TTC549 (cell line): ENCODE data around the gene MCU.
"Not testable (repeated sequence)": the region's sequence is repeated elsewhere in the genome, so short reads cannot be mapped to it uniquely, and the experiment has no call there.

ENCODE experiments used
- FAIRE-seq: peaks from 2 replicates; lab custom pipeline; 2012; peaks lifted over from hg19 to GRCh38; lab: Jason Lieb, UNC

Gene MCU

DNA sequence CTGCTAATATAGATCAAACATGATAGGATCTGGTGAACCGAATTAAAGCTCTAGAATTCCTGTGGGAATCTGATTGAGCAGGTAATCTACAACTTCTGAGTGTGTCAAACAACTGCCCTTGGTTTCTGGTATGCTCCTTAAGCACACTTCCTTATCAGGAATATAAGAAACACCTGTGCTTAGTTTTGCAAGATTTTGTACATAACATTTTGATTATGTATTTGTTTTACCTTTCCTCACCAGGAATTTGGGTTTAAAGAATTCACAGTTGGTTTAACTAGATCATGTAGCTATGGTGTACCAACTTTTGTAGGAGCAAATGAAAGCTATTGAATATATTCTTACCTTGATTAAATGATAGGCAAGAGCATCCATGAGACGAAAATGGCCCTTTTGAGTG, 40.6 kb downstream of the MCU start:
- FAIRE-seq = no peak

DNA sequence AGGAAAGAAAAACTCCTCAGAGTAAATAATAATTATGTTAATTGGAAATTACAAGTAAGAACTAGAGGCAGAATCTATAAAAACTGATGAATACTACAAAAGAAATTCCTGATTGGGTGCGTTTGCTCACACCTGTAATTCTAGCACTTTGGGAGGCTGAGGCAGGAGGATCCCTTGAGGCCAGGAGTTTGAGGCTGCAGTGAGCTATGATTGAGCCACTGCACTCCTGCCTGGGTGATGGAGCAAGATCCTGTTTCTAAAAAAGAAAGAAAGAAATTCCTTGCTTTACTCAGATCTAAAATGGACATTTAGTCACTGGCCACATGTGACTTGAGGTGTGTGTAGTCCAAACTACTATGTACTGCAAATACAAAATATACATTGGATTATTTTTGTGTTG, 42.0 kb downstream of the MCU start:
- FAIRE-seq = no peak

DNA sequence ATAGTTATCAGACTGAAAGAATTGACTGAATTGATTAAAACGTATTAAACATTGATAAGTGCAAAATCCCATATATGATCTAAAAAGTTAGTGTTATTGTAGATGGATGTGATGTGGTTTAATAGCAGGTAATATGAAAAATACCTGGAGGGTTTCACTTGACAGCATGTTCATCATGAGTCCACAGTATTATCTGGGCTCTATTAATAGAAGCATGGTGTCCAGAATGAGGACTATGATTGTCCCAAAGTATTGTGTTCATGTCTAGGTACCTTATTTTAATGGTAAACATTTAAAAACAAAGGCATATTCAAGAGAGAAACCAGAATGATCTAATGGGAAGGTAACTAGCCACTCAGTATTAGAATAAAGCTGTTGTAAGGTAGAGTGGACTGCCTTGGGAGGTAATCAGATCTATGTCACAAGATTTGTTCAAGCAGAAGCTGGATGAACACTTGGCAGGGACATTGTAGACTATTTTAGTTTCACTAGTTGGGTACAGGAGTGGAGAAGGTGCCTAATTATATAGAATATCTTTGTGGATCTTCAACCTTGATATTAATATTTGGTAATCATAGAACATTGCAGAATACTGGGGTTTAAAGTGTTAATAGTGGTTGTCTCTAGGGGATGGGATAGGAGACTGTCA, 43.5 kb downstream of the MCU start:
- FAIRE-seq = no peak

DNA sequence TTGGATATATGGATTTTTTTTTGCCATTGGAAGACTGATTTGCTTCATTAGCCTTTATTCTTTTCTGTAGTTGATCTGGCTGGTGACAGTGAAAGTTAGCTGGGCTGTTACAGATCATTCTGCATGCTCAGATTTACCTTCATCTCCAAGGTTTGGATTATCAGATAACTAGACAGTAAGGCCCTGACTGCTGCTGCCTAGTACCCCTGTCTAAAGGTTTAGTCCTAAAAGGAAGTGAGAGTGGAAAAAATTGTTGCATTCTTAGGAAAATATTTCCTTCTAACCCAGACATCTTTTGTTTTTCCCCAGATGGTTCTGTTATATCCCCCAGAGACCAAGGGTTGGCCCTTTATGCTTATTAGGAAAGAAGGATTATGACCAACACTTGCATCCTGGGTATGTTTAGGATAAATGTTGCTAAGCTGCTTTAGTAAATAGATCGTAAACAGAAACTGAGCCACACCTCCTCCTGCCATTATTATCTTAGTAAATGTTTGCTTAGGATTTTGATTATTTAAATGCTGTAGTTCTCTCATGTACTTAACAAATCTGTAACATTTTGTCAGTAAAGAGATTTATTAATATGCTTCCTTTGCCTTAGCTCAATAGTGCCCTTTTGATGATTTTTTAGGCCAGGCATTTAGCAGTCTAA, 44.4 kb downstream of the MCU start:
- FAIRE-seq = no peak

DNA sequence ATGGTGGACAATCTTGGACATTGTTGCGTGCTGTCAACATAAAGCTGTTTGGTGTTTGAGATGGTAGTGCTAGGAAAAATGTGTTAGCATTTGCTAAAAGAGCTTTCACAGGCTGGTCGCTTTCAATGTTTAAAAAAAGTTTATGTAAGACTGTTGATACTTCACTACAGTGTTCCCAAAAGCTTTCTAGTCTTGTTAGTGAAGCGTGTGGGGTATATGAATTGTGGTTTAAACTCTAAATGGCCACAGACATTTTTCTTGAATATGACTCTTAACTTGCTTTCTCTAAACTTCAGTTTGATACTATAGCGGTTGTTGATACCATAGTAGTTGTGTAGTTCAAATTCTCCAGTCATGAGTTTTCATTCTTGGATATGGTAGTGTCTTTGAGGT, 44.9 kb downstream of the MCU start:
- no peak for FAIRE-seq

DNA sequence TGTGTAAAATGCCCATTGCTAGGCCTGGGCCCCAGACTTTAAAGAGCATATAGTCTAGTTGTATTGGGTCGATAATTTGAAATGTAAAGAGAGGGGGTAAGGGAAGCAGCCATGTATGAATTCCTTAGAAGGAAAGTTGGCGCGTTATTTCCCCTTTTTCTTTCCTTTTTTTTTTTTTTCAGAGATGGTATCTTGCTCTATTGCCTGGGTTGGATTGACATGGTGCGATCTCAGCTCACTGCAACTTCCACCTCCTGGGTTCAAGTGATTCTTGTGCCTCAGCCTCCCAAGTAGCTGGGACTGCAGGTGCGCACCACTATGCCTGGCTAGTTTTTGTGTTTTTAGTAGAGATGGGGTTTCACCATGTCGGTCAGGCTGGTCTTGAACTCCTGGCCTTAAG, 45.4 kb downstream of the MCU start:
- FAIRE-seq = not testable (repeated sequence)

DNA sequence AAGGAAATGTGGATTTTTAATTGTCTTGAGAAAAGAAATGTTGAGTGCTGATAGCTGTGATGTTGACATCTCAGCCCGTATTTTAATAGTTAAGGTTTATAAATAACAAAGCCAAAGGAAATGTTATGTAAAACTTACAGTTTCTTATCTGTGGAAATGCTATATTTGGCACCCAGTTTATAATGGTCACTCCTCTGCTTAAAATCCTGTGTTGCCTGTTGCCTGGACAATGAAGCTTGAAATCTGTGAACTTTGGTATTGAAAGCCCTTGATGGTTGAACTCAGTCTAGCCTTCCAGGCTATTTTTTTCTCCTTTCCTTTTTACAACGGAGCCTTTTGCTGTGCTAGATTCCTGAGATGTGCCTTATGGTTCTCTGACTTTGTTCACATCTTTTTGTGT, 46.5 kb downstream of the MCU start:
- no peak for FAIRE-seq

DNA sequence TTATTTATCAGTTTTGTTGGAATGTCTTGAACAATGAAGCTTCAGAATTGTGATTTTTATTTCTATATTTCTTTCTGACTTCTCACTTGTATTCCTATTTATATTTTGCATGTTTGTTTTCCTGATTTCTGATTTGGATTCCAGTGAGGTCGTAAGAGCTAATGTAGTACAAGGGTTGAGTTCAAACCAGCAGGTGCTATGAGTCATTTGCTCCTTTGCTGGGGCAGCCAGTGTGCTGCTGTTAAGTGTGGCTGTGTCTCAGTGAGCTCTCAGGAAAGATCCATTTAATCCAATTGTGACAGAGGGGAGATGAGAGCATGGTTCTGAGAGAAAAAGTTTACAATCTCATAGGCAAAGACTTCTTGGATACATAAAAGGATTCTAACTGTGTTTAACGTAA, 48.6 kb downstream of the MCU start:
- FAIRE-seq = no peak

DNA sequence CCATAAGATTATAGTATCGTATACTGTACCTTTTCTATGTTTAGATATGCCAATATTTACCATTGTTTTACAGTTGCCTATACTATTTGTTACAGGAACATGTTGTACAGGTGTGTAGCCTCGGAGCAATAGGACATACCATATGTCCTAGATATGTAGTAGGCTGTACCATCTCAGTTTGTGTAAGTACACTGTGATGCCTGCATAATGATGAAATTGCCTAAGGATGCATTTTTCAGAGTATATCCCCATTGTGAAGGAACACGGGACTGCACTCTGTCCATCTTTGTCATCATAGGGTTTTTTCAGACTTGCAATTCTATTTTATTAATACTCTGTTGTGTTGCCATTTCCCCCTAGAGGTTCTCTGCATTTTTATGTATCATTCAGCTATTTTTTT, 50.1 kb downstream of the MCU start:
- FAIRE-seq = no peak

DNA sequence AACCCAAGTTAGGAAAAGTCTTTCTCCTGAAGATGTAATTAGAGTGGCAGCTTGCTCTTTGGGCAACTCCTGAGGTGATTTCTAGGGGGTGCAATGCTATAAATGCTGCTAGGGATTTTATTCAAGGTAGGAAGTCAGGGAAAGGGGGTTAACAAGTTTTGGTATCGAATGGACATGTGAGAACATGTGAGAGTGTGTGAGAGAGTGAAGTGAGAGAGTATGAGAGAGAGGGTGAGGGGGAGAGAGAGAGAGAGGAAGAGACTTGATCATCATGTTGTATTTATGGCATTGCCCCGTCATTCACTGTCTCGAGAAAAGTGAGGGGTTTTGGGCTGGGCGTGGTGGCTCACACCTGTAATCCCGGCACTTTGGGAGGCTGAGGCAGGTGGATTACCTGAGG, 50.9 kb downstream of the MCU start:
- FAIRE-seq = no peak

DNA sequence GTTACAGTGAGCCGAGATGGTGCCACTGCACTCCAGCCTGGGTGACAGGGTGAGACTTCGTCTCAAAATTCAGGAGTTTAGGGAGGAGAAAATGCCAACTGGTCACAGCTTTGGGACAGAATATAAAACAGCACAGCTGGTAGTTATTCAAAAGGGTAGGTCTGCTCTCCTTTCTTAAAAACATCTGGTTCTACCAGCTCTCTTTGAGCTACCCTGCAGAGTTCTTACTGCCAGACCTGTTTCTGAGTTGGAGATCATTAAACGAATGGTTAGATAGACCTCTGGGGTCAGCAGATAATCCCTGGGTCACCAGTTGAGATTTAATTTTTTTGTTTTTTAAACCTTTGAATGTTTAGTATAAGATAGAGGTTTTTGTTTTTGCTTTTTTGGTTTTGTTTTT, 52.6 kb downstream of the MCU start:
- FAIRE-seq = no peak

DNA sequence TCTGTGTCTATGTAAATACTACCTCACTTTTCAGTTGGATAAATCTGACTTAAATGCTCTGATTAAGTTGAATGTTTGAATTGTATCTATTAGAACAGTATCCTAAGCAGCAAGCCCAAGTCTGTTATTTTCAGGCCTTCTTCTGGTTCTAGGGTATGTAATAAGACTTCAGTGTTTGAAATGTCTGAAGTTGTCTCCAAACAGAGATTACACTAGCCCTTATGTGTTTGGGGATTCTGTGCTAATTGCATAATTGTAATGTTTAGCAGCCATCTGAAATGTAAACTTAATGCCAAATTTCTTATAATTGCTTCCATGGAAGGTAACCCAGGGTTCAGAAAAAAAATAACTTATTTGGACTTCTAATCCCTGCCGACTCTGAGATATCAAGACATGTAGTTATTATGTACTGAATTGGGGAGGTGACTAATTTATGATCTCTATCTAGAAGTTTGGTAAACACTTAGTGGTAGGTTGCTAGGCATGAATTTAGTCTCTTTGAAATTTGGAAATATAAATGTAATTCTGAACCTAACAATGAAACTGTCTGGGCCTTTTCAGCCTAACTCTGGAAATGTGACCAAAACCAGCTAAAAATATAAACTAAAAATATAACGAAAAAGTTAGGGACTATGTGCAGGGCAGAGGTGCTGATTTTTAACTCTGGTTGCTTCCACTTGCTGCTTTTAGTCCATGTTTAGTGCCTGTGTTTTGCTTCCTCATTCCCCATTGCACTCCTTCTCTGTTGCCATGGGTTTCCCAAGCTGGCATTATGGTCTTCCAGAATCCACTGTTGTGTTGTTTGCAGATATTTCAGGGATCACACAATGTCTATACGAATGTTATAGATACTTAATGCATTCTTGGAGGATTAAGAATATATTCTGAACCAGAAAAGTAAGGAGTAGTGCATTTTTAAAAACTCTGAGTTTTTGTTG, 54.8 kb downstream of the MCU start:
- no peak for FAIRE-seq

DNA sequence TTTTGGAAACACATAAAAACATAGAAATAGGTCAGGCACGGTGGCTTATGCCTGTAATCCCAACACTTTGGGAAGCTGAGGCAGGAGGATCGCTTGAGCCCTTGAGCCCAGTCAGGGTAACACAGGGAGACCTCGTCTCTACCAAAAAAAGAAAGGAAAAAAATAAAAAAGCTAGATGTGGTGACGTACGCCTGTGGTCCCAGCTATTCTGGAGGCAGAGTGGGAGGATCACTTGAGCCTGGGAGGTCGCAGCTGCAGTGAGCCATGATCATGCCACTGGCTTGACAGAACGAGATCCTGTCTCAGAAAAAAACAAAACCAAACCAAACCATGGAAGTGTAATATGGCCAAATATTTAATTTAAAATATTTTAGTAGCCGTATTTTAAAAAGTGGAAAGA, 55.6 kb downstream of the MCU start:
- no peak for FAIRE-seq

DNA sequence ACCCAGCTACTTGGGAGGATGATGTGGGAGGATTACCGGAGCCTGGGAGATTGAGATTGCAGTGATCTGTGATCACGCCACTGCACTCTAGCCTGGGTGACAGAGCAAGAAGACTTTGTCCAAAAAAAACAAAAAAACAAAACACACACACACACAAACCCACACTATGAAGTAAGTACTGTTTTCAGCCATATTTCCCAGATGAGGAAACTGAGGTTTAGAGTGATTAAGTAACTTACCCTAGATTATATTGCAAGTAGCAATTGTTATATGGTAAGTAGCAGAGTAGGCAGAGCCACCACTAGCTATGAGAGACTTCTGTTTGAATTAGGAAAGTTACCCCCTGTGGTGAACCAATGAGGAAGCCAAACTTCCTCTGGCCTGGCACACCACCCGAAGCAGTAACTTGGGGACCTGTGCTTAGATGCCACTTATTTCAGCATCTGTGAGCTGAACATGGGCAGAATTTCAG, 61.9 kb downstream of the MCU start:
- no peak for FAIRE-seq

DNA sequence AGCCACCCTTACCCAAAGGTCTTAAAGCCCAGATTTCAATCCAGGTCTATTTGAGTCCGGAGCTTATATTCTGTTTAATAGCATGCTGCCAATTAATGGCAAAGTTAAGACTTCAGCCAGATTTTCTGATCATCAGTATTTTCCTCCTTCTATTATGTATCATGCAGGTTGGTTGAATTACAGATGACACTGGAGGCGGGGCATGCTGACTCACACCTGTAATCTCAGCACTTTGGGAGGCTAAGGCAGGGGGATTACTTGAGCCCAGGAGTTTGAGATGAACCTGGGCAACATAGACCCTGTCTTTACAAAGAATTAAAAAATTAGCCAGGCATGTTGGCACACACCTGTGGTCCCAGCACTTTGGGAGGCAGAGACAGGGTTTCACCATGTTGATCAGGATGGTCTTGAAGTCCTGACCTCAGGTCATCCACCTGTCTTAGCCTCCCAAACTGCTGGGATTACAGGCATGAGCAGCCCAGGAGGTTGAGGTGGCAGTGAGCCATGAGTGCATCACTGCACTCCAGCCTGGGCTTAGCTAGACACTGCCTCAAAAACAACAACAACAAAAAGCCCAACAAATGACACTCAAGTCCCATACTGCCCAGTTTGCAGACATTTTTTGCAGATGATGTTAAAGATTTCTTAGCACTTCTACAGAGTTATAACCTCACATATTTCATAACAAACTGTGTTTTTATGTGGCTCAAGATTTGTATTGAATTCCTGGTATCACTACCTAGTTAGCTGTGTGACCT, 62.5 kb downstream of the MCU start:
- FAIRE-seq = no peak

DNA sequence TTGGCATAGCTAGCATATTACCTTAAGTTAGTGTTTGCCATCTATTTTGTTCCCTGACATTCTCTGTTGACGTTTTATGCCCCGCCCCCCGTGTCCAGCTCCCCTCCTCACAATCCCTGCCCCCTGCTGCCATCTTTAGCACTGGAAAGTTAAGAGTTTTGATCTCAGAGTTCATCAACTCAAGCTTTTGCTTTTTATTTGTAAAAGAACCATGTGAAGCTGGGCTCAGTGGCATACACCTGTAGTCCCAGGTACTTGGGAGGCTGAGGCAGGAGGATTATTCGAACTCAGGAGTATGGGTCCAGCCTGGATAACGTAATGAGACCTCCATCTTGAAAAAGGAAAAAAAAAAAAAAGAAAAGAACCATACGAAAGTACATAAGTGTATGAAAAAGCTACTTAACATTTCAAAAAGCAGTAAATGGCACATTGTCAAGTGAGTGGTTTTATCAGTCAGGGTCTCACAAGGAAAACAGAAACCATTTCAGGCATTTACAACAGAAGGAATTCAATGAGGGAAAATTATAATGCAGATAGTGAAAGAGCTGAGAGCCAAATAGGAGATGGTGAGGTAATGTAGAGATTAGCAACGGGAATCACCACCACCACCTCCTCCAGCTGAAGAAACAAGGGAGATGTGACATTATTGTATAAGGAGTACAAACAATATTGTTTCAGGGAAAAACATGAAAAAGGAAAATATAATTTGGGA, 64.9 kb downstream of the MCU start:
- no peak for FAIRE-seq

DNA sequence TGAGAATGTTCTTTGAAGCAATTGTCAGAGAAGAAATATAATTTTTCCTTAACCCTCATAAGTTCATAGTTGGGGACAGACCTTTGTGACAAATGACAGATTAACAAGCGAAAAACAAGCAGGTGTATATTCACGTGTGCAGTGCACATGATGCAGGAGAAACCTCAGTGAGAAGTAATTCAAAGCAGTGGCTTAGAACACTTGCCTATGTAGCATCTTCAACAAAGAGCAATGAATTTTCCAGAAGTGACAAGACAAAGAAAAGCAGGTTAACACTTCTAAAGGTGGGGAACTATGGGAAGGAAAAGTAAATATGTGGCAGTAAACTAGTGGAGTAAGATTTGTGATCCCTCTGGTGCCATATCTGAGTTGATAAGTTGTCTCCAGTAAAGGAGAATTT, 65.8 kb downstream of the MCU start:
- no peak for FAIRE-seq

DNA sequence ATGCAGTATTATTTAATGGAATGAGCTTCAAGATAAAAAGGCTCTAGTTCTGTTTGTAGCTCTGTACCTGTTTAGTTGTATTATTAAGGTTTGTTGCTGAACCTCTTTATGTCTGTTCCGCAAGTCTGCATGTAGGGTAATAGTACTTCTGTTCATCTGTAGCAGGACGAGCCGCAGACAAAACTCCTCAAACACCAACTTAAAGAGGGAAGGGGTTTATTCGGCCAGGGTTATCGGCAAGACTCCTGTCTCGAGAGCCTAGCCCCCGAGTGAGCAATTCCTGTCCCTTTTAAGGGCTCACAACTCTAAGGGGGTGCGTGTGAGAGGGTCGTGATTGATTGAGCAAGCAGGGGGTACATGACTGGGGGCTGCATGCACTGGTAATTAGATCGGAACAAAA, 67.0 kb downstream of the MCU start:
- not testable (repeated sequence) for FAIRE-seq

DNA sequence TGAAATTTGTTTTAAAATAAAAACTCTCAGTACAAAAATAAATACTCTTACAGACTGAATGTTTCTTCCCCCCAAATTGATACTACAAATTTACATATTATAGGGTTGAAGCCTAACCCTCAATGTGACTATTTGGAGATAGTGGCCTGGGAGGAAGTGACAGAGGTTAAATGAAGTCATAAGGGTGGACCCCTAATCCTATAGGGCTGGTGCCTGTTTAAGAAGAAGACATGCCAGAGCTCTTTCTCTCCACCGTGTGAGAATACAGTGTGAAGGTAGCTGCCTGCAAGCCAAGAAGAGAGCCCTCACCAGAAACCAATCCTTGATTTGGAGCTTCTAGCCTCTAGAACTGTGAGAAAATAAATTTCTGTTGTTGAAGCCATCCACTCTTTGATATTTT, 67.6 kb downstream of the MCU start:
- no peak for FAIRE-seq

DNA sequence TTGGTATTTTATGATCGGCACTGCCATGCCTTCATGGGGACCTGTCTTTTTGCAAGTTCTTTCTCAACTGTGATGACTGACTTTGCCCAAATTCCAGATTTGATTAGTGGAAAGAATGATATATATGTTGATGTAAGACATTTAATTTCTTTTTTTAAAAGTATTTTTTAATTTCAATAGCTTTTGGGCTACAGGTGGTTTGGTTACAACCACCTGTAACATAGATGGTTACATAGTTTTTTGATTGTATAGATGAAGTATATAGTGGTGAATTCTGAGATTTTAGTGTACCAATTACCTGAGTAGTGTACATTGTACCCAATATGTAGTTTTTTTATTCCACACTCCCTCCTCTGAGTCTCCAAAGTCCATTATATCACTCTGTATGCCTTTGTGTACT, 69.6 kb downstream of the MCU start:
- FAIRE-seq = no peak

DNA sequence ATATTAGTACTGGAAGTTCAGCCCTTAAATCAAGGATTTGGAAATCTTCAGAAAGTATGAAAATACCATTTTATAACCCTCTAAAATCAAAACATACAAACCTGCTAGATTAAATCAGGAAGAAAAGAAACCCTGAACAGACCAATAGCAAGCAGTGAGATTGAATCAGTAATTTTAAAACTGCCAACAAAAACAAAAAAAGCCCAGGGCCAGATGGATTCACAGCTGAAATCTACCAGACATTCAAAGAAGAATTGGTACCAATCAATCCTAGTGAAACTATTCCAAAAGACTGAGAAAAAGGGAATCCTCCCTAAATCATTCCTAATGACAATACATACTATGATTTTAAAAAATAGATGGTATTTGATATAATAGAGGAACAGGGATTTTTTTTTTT, 70.1 kb downstream of the MCU start:
- FAIRE-seq = no peak

DNA sequence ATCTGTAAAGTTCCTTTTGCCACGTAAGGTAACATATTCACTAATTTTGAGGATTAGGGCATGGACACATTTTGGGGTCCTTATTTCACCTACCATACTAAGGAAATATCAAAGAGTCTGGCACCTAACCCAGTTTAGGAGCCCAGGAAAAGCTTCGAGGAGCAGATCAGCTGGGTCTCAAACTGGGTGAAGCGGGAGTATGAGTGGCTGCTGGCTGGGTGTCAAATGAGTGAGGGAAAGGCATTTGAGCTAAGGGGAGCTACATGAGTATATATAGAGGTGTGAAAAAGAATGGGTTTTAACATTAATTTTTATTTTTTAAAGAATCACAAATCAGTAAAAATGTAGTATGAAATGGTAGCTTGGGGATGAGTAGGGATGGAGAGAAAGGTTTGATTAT, 71.3 kb downstream of the MCU start:
- FAIRE-seq = no peak
